ENCODE results near the gene HOMER2. TPM values are rescaled to one million over a fixed set of nuclear protein-coding genes. Genes with fewer than 3 reads are reported as not detected.
"Not testable (repeated sequence)": the region's sequence is repeated elsewhere in the genome, so short reads cannot be mapped to it uniquely, and the experiment has no call there.

The HOMER2 gene
- total RNA-seq, 1 donor from 2014 or later = 48.8 TPM

GRCh38 chr15:82870727-82871320, 81.7 kb downstream of the HOMER2 start:
- TF ChIP-seq CTCF (conservative IDR thresholded peaks at IDR 0.05; ENCODE audit: low read depth, low read length) = no peak
- DNase-seq (ENCODE audit: low read depth) = no peak
- H3K4me3 ChIP-seq (ENCODE audit: low read depth, low read length) = no peak overlapping the region

- not testable (repeated sequence) for DNase-seq (ENCODE audit: low read depth); H3K4me3 ChIP-seq (ENCODE audit: low read depth, low read length)
Measured at GRCh38 chr15:82865981-82866380, 86.5 kb downstream of the HOMER2 start.

GRCh38 chr15:82865581-82865980, 86.9 kb downstream of the HOMER2 start:
- not testable (repeated sequence) for DNase-seq (ENCODE audit: low read depth); H3K4me3 ChIP-seq (ENCODE audit: low read depth, low read length)

- no peak overlapping the region for H3K4me3 ChIP-seq (ENCODE audit: low read depth, low read length)
- DNase-seq (ENCODE audit: low read depth) = no peak
- no peak for TF ChIP-seq CTCF (conservative IDR thresholded peaks at IDR 0.05; ENCODE audit: low read depth, low read length)
Measured at GRCh38 chr15:82864967-82865366, 87.6 kb downstream of the HOMER2 start.

- no peak for DNase-seq (ENCODE audit: low read depth)
- no peak for TF ChIP-seq CTCF (conservative IDR thresholded peaks at IDR 0.05; ENCODE audit: low read depth, low read length)
- no peak overlapping the region for H3K4me3 ChIP-seq (ENCODE audit: low read depth, low read length)
Measured at GRCh38 chr15:82862886-82863285, 89.6 kb downstream of the HOMER2 start.

- H3K4me3 ChIP-seq (ENCODE audit: low read depth, low read length) = no peak overlapping the region
- no peak for TF ChIP-seq CTCF (conservative IDR thresholded peaks at IDR 0.05; ENCODE audit: low read depth, low read length)
- no peak for DNase-seq (ENCODE audit: low read depth)
Measured at GRCh38 chr15:82858932-82859331, 93.6 kb downstream of the HOMER2 start.

- DNase-seq (ENCODE audit: low read depth) = no peak
- TF ChIP-seq CTCF (conservative IDR thresholded peaks at IDR 0.05; ENCODE audit: low read depth, low read length) = no peak
- H3K4me3 ChIP-seq (ENCODE audit: low read depth, low read length) = no peak overlapping the region
Measured at GRCh38 chr15:82856397-82857170, 95.9 kb downstream of the HOMER2 start.
